Upper lobe of right lung (tissue), 1 donor: ENCODE measurements around the gene NME2. TPM values are rescaled to one million over a fixed set of nuclear protein-coding genes. Genes with fewer than 3 reads are reported as not detected.

Experiments
- ATAC-seq: fragments of 200-7000 bp; cut with Tn5 transposase; one replicate; pipeline ENCODE4 v1.9.1; 2020; ENCODE audit warnings: mild to moderate bottlenecking, moderate library complexity
- DNase-seq: peaks from one replicate; pipeline ENCODE4 v3.0.0-alpha.2; 2020
- H3K27ac ChIP-seq: fragments of 200-600 bp; one replicate; pipeline ENCODE4 v1.8.0; 2022
- H3K27me3 ChIP-seq: fragments of 200-600 bp; one replicate; pipeline ENCODE4 v1.8.0; 2022; ENCODE audit warnings: mild to moderate bottlenecking
- H3K36me3 ChIP-seq: fragments of 200-600 bp; one replicate; pipeline ENCODE4 v1.8.0; 2022
- H3K4me1 ChIP-seq: fragments of 200-600 bp; one replicate; pipeline ENCODE4 v1.8.0; 2022
- H3K4me3 ChIP-seq: fragments of 200-600 bp; one replicate; pipeline ENCODE4 v1.8.0; 2022; ENCODE audit warnings: mild to moderate bottlenecking
- H3K9me3 ChIP-seq: fragments of 200-600 bp; one replicate; pipeline ENCODE4 v1.8.0; 2022
- CTCF ChIP-seq: fragments of 200-600 bp; IDR thresholded peaks from one replicate; pipeline ENCODE4 v1.8.0; 2022; ENCODE audit warnings: antibody characterized with exemption
- intact Hi-C: fragments of 100-400 bp; cut with DNase I; formaldehyde crosslinking; loops from one replicate; pipeline ENCODE4 v1.11.0; 2022
- long read RNA-seq: library from polyadenylated mRNA; unstranded; transcript quantifications from one replicate; pipeline ENCODE4 v2.0.0, GENCODE V29; 2021
- total RNA-seq: library from RNA; stranded (reverse); fragmentation: NEBNext Ultra II Directional; extraction: Animal tissue kit (Norgen Biotek cat#: 25700); gene quantifications from one replicate; pipeline ENCODE4 v1.2.1, GENCODE V29; 2021
- donor health status: DM: no; HTN: yes; CAD: no; lungs with severe emphysema.

Gene NME2
- 306 TPM for total RNA-seq
- long read RNA-seq, transcript NME2-202 (4 exons, 866 nt), result minor isoform, 6 of 125 reads
- long read RNA-seq, transcript NME2-205 (5 exons, 826 nt), result major isoform, 114 of 125 reads
- long read RNA-seq, partial matches to known transcripts, result 0 of 125 reads
- long read RNA-seq, other reads (novel, unspliced or antisense), result 1 of 125 reads

- intact Hi-C loops, result no loop called here
- Histone ChIP-seq H3K27me3 (no peaks in the 10 kb centered on the region), H3K27ac (peak within 1 kb of the TSS; percentile 95), H3K4me1 (peaks cover 7% of the 10 kb centered on the region), H3K4me3 (peak within 1 kb of the TSS; percentile 91), H3K36me3 (peaks cover 37% of the 10 kb centered on the region), H3K9me3 (no peaks in the 10 kb centered on the region)
- TF ChIP-seq CTCF, result no peak
- DNase-seq (peak; percentile 97), ATAC-seq (peak; percentile 97)
These were observed at the start of gene NME2 for GRCh38 chr17:51166198-51166986. Gene NME2, plus strand, starts transcription at chr17:51166411. Its CDS starts 420 bp downstream, at chr17:51166831.

- Histone ChIP-seq H3K9me3 (no peaks in the 10 kb centered on the region), H3K4me3 (peak overlapping the region; percentile 97), H3K36me3 (no peaks in the 10 kb centered on the region), H3K27me3 (no peaks in the 10 kb centered on the region), H3K27ac (peak overlapping the region; percentile 94), H3K4me1 (peaks cover 39% of the 10 kb centered on the region)
- DNase-seq, result no peak
- ATAC-seq, result no peak
- no peak for TF ChIP-seq CTCF
- intact Hi-C loops, result no loop called here
These were observed 47.6 kb upstream of the NME2 start for GRCh38 chr17:51118330-51119195.

- intact Hi-C loops, result no loop called here
- TF ChIP-seq CTCF, result peak; percentile 24
- H3K27ac ChIP-seq, result peak overlapping the region; percentile 94
- peak; percentile 78 for DNase-seq
- peaks cover 39% of the 10 kb centered on the region for H3K4me1 ChIP-seq
- no peaks in the 10 kb centered on the region for H3K9me3 ChIP-seq
- H3K4me3 ChIP-seq, result peak overlapping the region; percentile 97
- H3K36me3 ChIP-seq, result no peaks in the 10 kb centered on the region
- peak; percentile 7 for ATAC-seq
- no peaks in the 10 kb centered on the region for H3K27me3 ChIP-seq
These were observed 46.5 kb upstream of the NME2 start for GRCh38 chr17:51119415-51120356.

GRCh38 chr17:51120357-51120738 lies 45.9 kb upstream of the NME2 start:
- no peak for TF ChIP-seq CTCF
- peak overlapping the region; percentile 97 for H3K4me3 ChIP-seq
- intact Hi-C loops, result no loop called here
- no peaks in the 10 kb centered on the region for H3K36me3 ChIP-seq
- peaks cover 39% of the 10 kb centered on the region for H3K4me1 ChIP-seq
- H3K9me3 ChIP-seq, result no peaks in the 10 kb centered on the region
- DNase-seq (no peak), ATAC-seq (peak; percentile 33)
- H3K27me3 ChIP-seq, result no peaks in the 10 kb centered on the region
- H3K27ac ChIP-seq, result peak overlapping the region; percentile 94
